ENCODE measurements around the gene MAGI3. TPM values are rescaled to one million over a fixed set of nuclear protein-coding genes. Genes with fewer than 3 reads are reported as not detected.

MAGI3 gene
- total RNA-seq, 2 experiments from 2014 or later: 4.7 to 7.8 TPM

GRCh38 chr1:113669988-113670387 lies 279.7 kb downstream of the MAGI3 start:
- Histone ChIP-seq H3K36me3 (ENCODE audit: insufficient read depth, low read length) (no peaks in the 10 kb centered on the region), H3K9me2 (ENCODE audit: insufficient read depth, low read length) (no peaks in the 10 kb centered on the region), H3K9me3 (ENCODE audit: low read length) (no peaks in the 10 kb centered on the region), H3K27ac (ENCODE audit: low read depth, low read length, poor library complexity, severe bottlenecking) (no peak overlapping the region), H3K4me3 (ENCODE audit: low read depth, low read length, poor library complexity, severe bottlenecking) (no peak overlapping the region), H4K20me1 (ENCODE audit: insufficient read depth, low read length) (no peaks in the 10 kb centered on the region), H2AFZ (ENCODE audit: low read length) (no peak overlapping the region), H3K4me2 (ENCODE audit: low read length) (no peak overlapping the region), H3K79me2 (ENCODE audit: insufficient read depth, low read depth, low read length) (no peaks in the 10 kb centered on the region), H3K4me1 (ENCODE audit: insufficient read depth, low read length, poor library complexity, severe bottlenecking) (no peaks in the 10 kb centered on the region)
- DNase-seq (ENCODE audit: low spot score): peak; percentile 14
- no TSS peak for BruUV-seq (replicated peaks)
- intact Hi-C loops (cut with micrococcal nuclease; ENCODE audit: unreplicated experiment): loop anchor here (10.0 kb wide), 2 partner anchors 785 to 865 kb away; no protein-coding TSS in a partner anchor
- CTCF ChIA-PET (ENCODE audit: unreplicated experiment): no interaction called here
- POLR2A ChIA-PET: interaction anchor here (0.6 kb wide), 1 partner anchor 457 kb away, joined by 6 read pairs; no protein-coding TSS in a partner anchor
- TF ChIP-seq EZH2phosphoT487 (IDR thresholded peaks at IDR 0.05; ENCODE audit: borderline replicate concordance, low read depth, low read length): no peak
- TF ChIP-seq CTCF (conservative IDR thresholded peaks at IDR 0.05; ENCODE audit: low read length): peak; percentile 49; the same call in 1 of the 2 replicates

GRCh38 chr1:113670650-113671049 lies 280.3 kb downstream of the MAGI3 start:
- intact Hi-C loops (cut with micrococcal nuclease; ENCODE audit: unreplicated experiment): loop anchor here (10.0 kb wide), 2 partner anchors 786 to 866 kb away; no protein-coding TSS in a partner anchor
- ChIA-PET POLR2A (interaction anchor here (0.9 kb wide), 1 partner anchor 51 kb away, joined by 3 read pairs; no protein-coding TSS in a partner anchor), CTCF (ENCODE audit: unreplicated experiment) (no interaction called here)

More at GRCh38 chr1:113670650-113671049, 280.3 kb downstream of the MAGI3 start:
- no TSS peak for BruUV-seq (replicated peaks)
- no peak overlapping the region for H3K27ac ChIP-seq (ENCODE audit: low read depth, low read length, poor library complexity, severe bottlenecking)
- H3K36me3 ChIP-seq (ENCODE audit: insufficient read depth, low read length): no peaks in the 10 kb centered on the region
- H4K20me1 ChIP-seq (ENCODE audit: insufficient read depth, low read length): no peaks in the 10 kb centered on the region
- no peak overlapping the region for H3K4me2 ChIP-seq (ENCODE audit: low read length)
- no peaks in the 10 kb centered on the region for H3K9me2 ChIP-seq (ENCODE audit: insufficient read depth, low read length)
- DNase-seq (ENCODE audit: low spot score): no peak
- TF ChIP-seq CTCF (conservative IDR thresholded peaks at IDR 0.05; ENCODE audit: low read length) (no peak), EZH2phosphoT487 (IDR thresholded peaks at IDR 0.05; ENCODE audit: borderline replicate concordance, low read depth, low read length) (no peak)
- H3K79me2 ChIP-seq (ENCODE audit: insufficient read depth, low read depth, low read length): no peaks in the 10 kb centered on the region
- H2AFZ ChIP-seq (ENCODE audit: low read length): no peak overlapping the region
- no peaks in the 10 kb centered on the region for H3K4me1 ChIP-seq (ENCODE audit: insufficient read depth, low read length, poor library complexity, severe bottlenecking)
- H3K9me3 ChIP-seq (ENCODE audit: low read length): no peaks in the 10 kb centered on the region
- no peak overlapping the region for H3K4me3 ChIP-seq (ENCODE audit: low read depth, low read length, poor library complexity, severe bottlenecking)

Measured in OCI-LY7 (cell line).